TTC549 (cell line): ENCODE measurements around the gene COL6A2.

Source experiments
- FAIRE-seq: peaks from 2 replicates; lab custom pipeline; 2012; peaks lifted over from hg19 to GRCh38; lab: Jason Lieb, UNC

COL6A2 gene

DNA sequence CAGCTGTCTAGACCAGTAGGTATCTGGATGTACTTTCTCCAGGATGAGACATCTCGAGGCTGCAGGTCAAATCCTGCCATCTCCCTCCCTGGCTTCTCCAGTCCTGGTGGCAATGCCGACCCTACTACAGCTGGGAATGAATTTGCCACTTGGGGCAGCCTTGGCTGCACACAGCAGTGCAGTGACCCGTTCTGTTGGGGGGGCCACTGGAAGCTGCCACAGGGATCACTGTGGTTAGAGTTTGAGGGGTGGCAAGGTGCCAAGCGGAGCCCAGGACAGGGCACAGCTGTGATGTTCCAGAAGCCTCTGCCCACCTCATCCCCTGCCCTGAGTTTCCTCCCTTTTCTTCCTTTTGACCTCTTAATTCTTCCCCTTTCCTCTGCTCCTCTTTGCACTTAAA is 17.1 kb downstream of the COL6A2 start:
- no peak for FAIRE-seq

DNA sequence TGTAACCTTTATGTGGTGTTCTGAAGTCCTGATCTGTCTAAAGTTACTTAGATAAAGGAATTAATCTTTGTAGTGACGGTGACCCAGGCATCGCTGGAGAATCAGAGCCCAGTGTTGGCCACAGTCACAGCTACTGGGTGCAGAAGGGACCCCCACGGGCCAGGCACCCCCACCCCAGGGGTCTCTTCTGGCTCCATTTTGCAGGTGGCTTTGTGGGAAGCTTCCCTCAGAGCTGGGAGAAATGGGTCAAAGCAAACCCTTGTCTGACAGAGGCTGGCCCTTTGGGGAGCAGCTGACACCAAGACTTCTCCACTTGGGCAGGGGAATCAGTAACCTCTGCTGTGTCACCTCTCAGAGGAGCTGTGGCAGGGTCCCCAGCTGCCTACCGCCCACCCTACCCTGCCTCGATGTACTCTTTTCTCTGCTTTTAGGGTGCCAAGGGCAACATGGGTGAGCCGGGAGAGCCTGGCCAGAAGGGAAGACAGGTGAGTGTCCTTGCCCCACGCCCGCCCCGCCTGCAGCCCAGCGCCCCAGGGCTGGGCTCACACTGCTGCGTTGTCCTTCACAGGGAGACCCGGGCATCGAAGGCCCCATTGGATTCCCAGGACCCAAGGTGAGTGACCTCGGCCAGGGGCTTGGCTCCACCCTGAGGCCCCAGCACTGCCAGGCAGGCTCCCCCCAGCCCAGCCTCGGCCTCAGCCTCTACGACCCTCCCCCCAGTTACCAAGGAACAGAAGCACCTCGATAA is 17.7 kb downstream of the COL6A2 start:
- FAIRE-seq, result no peak

DNA sequence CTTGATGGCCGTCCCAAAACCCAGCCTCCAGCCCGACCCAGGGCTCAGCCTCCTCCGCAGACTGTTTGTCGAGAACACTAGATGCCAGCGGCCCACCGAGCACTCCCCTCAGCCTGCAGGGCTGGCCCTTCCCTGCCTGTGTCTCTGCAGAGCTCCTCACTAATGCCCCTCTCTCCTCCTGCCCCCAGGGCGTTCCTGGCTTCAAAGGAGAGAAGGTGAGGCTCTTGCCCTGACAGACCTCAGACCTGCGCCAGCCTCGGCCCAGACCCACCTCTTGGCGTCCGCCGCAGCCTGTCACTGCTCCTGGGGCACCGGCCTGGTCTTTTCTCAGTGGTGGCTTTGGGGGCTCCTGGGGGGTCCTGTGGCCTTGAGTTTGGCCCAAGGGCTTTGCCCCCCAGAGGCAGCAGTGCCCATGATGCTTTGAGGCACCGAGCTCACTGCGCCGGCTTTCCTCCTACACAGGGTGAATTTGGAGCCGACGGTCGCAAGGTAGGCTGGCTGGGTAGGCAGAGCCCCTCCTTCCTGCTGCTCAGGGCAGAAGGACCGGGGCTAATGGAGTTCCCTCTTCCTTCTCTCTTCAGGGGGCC is 18.4 kb downstream of the COL6A2 start:
- FAIRE-seq, result no peak

DNA sequence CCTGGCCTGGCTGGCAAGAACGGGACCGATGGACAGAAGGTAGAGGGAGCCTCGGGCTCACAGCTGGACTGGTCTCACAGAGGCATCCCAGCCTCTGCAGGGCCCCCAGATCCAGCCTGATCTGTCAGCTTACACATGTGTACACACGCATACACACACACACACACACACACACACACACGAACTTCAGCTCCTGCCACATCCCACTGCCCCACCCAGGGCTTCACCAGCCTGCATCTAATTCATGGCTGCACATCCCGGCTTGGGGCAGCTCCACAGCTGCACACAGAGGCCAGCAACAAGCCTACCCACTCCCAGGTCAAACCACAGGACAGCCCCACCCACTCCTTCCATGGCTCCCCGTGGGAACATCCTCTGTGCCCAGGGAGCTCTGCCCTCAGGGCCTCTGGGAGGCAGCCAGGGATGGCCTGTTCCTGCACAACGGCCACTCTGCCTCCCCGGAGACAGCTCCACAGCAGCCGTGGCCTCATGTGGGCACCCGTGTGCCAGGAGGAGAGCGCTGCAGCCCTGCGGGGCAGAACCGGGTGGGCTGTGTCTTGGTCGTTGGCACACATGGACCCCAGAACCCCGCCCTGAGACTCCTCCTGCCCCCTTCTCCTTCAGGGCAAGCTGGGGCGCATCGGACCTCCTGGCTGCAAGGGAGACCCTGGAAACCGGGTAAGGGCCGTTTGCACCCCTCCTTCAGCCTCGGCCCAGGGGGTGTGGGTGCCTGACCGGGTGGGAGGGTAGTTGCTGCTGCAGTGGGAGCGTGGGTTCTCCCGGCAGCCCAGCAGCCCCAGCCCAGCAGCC is 19.1 kb downstream of the COL6A2 start:
- no peak for FAIRE-seq

DNA sequence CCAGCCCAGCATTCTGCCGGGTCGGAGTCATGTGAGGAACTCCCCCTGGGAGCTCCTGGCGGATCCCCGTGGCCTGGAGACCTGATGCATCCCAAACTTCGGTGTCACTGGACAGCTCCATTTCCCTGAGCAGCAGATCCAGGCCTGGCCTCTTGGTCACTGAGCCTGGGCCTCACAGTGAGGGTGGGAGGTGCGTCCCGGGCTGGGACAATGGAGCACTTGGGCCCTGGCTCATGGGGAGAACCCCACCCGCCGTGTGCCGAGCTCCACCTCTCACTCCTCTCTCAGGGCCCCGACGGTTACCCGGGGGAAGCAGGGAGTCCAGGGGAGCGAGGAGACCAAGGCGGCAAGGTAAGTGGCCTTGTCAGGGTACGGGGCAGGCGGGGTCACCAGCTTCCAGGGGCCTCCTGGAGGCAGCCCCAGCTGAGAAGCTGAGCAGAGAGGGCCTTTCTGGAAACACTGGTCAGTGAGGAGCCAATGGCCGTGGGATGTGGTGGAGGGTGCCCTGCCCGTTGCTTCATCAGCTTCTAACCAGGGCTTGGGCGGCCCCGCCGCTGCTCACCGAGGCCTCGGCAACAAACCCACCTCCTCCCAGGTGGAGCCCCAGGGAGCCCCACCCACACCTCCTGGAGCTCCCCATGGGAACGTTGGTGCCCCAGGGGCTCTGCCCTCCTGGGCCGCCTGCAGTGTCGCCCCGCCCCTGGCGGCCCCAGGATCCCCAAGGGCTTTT is 19.8 kb downstream of the COL6A2 start:
- no peak for FAIRE-seq

DNA sequence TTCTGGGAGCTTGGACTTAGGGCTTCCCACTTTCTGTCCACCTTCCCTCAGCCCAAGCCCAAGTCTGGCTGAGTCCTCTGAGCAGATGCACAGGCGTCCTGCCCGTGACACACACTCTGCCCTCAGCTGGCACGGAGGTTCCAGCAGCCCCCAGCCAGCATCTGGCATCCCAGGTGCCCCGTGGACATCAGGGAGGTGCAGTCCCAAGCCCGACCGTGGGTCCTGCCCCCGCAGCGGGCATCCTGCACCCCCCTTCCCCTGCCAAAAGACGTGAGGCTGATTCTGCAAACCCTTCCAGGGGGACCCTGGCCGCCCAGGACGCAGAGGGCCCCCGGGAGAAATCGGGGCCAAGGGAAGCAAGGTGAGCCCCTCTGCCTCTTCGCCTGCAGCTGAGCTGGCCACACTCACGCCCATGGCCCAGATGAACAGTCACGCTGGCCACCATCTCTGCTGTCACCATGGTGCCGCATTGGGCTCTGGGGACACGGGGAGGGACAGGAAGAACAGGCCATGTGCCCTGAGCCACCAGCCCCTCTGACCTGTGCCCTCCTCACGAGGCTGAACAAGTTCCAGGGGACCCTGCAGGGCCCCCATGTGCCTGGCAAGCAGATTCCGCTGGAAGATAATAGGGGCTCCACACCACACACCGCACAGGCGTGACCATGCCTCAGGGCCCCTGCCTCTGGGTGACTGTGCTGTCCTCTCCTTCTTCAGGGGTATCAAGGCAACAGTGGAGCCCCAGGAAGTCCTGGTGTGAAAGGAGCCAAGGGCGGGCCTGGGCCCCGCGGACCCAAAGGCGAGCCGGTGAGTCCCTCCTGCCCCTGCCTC is 20.6 kb downstream of the COL6A2 start:
- no peak for FAIRE-seq

DNA sequence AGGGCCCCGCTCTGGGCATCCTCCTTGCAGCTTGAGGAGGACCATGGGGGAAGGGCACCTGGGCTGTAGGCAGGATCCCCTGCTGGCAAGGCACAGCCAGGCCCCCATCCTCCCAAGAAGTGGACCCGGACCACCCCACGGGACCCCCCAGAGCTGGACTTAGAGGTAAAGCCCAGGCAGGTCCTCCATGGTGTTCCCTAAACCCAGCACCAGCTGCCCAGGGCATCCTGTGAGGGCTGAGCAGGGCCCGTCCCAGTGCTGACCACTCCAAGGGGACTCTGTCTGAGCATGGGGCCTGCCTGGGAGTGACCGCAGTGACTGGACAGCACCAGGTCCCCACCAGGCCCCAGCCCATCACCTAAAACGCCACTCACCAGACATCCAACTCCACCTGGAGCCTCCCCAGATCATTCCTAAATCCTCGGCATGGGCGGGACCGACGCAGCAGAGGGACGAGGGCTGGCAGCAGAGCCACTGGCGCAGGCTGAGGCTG is 21.3 kb downstream of the COL6A2 start:
- FAIRE-seq, result no peak

DNA sequence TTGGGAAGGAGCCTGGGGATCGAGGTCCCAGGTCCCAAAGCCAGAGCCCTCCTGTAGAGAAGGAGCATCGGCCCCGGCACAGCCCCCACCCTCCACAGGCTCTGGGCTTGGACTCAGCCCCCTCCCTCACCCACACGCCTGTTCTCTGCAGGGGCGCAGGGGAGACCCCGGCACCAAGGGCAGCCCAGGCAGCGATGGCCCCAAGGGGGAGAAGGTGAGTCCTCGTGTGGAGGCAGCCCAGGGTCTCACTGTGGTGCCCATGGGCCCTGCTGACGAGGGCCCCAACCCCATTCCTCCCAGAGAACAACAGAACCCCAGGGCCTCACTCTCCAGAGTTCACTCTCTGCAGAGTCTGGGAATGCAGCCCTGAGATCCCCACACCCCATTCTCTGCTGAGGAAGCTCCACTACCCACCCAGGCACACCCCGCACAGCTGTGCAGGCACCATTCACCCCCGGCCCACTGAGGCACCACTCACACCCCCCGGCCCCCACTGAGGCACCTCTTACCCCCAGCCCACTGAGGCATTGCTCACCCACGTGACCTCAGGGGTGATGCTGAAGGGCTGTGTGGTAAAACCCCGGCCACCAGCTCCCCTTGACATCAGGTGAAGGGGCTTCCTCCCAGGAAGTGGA is 21.8 kb downstream of the COL6A2 start:
- no peak for FAIRE-seq

DNA sequence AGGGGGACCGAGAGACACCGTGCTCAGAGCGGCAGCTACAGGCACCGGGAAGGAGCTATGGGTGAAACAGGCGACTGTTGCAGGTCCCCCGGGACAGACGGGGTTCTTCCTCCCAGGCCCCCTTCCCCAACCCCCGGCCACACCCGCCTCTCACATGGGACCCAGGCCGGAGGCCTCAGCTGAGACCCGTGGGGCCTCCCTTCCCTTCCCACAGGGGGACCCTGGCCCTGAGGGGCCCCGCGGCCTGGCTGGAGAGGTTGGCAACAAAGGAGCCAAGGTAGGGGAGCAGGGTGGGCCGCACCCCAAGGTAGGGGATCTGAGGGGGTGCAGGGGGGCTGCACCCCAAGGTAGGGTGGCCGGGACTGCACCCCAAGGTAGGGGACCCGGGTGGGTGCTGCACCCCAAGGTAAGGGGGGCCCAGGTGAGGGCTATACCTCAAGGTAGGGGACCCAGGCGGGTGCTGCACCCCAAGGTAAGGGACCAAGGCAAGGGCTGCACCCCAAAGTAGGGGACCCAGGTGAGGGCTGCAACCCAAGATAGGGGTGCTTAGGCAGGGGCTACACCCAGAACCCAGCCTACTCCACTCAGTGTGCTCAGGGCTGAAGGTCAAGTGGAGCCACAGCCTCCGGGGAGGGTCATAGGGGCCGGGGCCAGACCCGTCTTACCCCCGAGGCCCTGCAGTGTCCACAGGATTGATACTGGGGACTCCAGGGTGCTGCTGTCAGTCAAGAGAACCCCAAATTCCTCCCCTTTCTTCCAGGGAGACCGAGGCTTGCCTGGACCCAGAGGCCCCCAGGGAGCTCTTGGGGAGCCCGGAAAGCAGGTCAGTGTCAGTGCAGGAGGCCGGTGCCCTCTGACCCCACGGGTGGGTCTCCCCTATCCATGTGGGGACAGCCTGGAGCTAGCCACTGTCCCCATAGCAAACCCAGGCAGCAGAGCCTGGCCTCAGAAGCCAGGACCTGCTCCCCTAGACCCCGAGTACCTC is 22.7 kb downstream of the COL6A2 start:
- no peak for FAIRE-seq

DNA sequence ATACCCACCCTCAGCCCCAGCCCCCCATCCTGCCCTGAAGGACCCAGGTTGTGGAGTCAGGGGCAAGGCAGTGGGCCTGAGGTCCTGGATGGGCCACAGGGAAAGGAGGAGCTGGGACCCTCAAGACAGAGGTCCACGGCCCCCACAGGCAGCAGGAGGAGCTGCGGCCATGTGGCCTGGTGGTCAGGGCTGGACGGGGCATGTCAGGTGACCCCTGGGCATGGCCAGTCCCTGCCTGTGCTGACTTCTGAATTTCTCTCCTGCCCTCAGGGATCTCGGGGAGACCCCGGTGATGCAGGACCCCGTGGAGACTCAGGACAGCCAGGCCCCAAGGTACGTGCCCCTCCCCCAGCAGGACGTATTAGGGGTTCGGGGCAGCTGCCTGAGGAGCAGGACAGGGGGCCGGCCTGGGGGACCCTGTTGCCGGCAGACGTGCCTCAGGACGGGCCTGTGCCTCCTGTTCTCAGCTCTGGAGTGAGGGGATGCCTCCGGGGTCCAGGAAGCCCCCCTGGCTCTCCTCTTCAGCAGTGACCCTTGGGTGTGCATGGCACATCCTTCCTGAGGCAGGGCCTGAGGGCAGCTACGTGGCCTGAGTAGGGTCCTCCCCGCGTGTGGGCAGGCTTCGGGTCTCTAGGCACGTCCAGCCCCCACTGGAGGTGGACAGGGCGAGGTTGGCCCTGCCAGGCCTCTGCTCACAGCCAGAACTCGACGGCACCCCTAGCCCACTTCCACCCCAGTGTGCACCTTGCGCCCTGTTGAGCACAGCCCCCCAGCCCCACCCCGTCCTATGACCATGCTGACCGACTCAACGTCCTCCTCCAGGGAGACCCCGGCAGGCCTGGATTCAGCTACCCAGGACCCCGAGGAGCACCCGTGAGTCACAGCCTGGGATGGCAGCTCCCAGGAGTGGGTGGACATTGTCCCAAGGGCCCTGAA is 23.6 kb downstream of the COL6A2 start:
- no peak for FAIRE-seq

DNA sequence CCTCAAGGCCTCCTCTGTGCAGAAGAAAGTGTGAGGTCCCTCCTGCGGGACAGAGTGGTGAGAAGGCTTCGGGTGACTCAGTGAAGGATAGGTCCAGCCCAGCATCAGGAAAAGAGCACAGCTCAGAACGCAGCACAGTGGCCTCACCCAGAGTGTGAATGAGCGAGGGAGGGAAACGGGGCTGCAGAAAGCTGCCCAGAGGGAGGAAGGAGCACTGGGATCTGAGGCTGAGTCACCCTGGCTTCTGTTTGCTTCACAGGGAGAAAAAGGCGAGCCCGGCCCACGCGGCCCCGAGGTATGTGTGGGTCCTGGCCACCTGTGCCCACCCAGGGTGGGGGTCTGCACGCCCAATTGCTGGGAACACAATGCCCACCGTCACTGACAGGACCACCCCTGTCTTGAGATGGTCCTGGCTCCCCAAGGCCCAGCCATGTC is 24.3 kb downstream of the COL6A2 start:
- no peak for FAIRE-seq

DNA sequence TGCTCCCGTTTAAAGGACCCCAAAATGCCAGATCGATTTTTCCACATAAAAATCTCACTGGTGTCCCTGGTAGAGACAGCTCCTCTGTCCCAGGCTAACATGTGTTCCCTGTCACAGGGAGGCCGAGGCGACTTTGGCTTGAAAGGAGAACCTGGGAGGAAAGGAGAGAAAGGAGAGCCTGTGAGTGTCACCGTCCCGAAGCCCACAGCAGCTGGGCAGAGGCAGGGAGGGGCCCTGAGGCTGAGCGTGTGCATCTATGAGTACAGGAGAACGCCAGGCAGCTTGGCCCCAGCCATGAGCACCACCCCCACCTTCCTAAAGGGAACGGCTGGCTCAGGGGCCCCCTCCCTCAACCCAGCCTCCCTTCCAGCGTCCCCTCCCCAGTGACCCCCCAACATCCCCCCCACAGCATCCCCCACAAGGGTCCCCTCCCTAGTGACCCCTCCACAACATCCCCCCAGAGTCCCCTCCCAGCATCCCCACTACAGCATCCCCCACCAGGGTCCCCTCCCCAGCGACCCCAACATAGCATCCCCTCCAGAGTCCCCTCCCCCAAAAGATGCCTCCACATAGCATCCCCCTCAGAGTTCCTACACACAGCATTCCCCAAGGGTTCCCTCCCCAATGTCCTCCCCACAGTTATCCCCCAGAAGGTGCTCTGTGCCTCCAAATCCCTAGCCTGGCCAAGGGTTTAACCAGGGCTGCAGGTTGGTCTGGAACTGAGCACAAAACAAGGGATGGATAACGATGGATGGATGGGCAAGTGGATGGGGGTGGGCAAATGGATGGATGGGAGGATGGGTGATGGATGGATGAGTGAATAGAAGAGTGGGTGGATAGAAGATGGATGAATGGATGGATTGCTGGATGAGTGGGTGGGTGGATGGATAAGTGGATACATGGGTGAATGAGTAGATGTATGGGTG is 25.1 kb downstream of the COL6A2 start:
- FAIRE-seq, result no peak

DNA sequence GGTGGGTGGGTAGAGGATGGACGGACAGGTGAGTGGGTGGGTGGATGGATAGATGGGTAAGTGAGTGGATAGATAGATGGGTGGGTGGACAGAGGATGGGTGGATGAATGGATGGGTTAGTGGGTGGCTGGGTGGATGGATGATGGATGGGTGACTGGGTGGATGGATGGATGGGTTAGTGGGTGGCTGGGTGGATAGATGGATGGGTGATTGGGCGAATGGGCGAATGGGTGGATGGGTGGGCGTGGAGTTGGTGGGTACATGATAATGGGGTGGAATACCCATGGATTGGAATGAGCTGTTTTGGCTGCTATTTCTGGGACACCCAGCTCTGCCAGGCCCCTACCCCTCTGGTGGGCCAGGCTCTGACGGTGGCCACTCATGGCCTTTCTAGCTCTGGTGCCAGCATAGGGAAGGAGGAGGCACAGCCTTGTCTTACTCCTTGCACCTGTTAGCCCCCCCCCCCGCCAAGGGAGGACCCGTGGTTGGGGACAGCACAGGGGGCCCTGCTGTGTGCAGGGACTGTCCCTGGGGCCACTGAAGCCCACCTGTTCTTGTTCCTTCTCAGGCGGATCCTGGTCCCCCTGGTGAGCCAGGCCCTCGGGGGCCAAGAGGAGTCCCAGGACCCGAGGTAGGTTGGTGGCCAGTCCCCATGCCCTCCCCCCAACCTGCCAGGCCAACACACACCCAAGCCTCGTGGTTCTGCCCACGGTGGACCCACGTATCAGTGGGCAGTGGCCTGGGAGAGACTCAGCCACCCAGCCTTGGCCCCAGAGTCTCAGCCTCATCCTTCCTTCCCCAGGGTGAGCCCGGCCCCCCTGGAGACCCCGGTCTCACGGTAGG is 26.4 kb downstream of the COL6A2 start:
- FAIRE-seq, result no peak

DNA sequence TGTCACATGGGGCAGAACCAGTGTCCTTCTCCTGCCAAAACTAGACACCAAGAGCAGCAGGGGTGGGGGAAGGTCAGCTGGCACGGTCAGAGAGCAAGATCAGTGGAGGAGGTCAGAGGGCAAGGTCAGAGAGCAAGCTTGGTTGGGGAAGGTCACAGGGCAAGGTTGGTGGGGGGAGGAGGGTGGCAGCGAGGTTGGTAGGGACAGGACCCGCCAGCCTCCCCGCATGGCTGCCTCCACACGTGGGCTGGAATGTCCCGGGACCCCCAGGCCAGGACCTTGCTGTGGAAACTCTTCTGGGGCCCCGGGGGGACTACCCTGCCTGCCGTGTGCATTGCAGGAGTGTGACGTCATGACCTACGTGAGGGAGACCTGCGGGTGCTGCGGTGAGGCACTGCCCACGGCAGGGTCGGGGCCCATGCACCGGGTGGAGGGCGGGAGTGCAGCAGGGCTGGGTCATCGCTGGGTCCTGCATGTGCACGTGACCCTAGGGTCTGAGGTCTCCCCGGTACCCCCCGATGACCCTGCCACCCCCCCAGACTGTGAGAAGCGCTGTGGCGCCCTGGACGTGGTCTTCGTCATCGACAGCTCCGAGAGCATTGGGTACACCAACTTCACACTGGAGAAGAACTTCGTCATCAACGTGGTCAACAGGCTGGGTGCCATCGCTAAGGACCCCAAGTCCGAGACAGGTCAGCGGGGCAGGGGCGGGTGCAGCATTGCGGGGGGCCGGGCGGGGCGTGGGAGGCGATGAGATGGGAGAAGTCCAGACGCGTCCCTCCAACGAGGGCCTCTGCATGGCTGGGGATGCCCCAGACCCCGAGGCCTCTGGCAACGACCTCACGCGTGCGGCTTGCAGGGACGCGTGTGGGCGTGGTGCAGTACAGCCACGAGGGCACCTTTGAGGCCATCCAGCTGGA is 27.3 kb downstream of the COL6A2 start:
- no peak for FAIRE-seq

DNA sequence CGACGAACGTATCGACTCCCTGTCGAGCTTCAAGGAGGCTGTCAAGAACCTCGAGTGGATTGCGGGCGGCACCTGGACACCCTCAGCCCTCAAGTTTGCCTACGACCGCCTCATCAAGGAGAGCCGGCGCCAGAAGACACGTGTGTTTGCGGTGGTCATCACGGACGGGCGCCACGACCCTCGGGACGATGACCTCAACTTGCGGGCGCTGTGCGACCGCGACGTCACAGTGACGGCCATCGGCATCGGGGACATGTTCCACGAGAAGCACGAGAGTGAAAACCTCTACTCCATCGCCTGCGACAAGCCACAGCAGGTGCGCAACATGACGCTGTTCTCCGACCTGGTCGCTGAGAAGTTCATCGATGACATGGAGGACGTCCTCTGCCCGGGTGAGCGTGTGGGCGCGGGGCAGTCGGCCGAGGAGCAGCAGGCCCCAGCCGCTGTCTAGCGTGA is 28.0 kb downstream of the COL6A2 start:
- no peak for FAIRE-seq
